Stimulated activated CD8-positive, alpha-beta memory T cell treated with anti-CD3 and anti-CD28 coated beads, Interleukin-15, amount 100 ng/mL, for 1 hour (primary cell): ENCODE data around the gene CCDC17.
"Not testable (repeated sequence)": the region's sequence is repeated elsewhere in the genome, so short reads cannot be mapped to it uniquely, and the experiment has no call there.

Experiments used
- DNase-seq: peaks from one replicate; pipeline ENCODE4 v3.0.0-alpha.2; 2020; ENCODE audit warnings: low read depth

The CCDC17 gene

DNA sequence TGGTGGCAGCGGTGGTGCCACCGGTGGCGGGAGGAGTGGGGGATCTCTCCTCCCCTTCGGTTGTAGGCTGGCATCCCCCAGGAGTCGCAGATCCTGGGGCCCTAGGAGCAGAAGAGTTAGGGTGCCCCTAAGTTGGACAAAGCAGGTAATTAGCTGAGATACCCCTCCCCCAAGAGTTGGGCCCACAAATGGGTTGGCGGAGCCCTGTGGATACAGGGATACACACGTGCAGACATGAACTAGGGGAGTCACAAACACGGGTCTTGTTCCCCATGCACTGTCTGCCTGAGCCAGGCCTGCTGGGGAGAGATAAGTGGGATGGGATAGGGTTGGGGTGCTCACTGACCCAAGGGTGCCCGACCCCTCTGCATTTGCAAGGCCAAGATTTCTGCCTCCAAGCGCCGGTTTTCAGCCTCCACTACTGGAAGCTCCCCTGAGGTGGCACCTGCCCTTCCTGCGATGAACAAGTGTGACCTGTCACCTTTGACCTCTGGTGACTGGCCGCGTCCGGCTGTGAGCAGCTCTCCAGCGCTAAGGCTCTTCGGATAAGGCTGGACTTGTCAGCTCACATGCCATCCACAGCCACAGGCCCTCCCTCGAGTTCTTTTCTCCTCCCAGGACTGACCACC is 1.8 kb downstream of the CCDC17 start:
- no peak for DNase-seq

DNA sequence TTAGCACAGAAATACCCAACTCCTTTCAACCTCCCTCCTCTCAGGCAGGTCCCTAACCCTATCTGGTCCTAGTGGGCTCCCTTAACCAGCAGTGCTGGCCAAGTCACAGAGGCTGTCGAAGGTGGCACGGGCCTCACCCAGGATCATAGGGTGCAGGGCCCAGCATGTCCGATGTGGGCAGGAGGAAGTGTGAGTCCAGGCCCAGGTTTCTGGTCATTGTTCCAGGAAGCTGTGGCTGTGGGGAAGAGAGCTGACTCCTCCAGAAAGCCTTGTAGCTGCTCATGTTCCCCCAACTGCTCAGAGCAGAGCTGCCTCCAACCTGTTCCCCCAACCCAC is 2.4 kb downstream of the CCDC17 start:
- DNase-seq: no peak

DNA sequence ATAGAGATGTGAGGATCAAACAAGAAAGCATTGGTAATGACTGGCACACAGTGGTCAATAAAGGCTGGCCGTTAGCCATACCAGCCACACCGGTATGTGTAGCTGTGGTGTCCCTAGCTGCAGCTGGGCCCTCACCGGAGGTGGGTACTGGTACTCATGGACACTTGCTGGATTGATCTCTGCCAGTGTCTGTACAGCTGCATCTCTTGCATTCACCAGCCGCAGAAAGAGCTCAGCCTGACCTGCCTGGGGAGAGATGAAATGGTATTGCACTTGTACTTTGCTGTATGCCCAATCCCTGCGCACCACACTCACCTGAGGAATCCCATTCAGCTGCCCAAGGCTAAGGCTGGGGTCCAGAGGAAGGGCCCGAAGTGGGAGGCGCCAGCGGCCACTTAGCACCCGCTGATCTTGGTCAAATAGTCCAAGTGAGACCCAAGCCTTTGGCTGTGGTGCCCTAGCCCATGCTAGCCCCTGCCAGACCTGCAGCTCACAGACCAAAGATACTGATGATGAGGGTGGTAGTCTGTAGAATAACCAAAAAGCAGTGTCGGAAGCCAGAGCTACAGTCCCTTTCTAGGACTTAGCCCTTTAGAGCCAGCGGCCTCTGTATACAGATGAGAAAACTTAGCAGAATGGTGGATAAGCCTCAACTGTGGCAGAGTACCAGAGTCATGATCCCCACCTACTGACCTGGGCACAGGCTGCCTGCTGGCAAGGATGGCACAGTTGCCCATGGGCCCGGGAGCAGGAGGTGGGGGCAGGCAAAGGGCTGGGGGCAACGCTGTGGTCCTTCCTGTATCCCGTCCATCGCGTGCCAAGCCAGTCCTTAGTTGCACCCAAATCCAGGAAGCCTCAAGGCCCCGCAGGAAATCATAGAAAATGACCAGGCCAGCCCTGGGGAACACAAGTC is 3.0 kb downstream of the CCDC17 start:
- no peak for DNase-seq

DNA sequence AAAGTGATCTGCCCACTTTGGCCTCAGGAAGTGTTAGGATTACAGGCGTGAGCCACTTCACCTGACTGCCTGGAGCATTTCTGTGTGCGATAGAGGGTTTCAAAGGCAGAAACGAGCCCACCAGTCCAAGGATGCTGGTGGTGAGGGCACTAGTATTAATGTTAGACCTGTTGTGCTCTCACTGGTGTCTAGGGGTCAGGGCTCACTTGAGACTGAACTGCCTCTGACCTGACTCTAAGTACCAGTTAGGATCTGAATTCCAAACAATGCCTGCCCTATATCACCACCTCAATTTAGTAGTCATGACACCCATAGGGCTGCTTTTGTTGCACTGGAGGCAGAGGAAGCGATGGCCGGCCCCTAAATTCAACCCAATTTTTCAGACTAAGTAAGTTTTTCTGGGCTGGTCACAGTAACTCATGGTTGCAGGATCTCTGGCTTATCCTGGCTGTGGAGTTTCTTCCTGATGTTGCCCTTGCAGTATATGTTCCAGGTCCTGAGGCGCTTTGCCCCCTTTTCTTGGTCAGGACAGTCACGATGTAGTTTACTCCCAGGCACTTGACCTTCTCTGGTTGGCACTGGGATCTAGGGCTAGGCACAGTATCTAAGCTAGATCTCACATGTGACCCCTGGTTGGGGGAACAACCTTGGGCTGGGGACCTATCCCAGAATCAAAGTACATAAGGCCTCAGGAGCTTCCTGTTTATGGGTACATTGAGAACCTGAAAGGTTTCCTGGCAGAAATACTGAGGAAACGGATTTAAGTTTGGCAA is 4.5 kb downstream of the CCDC17 start:
- DNase-seq: no peak

DNA sequence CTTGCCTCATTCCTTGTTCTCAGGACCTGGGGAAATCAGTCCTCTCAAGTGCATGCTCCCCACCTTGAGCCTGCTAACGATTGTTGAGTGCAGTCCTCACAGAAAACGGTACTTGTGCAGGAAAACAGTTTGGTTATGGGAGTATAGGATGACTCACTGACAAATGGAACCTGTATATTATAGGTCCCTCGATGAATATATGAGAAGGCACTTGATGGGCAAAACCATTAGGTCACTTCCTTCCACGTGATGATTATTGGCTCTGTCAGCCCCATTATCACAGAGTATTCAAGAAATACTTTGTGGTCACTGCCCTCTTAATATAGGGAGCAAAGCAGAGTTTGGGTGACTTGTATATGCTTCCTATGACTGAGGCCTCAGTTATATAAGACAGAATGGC is 6.2 kb downstream of the CCDC17 start:
- no peak for DNase-seq

DNA sequence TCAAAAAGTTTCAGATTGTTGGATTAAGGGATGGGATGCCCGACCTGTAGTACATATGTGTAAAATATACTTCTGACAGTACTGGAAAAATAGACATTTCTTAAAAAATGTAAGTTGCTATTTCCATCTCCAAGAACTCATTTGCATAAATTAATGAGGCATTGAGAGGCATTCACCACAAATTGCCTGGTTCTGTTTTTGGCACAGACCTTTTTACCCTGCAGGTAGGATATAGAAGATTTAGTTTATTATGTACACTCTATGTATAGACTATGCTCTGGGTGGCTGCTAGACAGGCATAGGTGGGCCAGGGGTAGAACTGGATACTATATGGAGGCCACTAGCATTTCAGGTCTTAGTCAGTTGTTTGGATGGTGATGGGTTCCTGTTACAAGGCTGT is 8.0 kb downstream of the CCDC17 start:
- no peak for DNase-seq

DNA sequence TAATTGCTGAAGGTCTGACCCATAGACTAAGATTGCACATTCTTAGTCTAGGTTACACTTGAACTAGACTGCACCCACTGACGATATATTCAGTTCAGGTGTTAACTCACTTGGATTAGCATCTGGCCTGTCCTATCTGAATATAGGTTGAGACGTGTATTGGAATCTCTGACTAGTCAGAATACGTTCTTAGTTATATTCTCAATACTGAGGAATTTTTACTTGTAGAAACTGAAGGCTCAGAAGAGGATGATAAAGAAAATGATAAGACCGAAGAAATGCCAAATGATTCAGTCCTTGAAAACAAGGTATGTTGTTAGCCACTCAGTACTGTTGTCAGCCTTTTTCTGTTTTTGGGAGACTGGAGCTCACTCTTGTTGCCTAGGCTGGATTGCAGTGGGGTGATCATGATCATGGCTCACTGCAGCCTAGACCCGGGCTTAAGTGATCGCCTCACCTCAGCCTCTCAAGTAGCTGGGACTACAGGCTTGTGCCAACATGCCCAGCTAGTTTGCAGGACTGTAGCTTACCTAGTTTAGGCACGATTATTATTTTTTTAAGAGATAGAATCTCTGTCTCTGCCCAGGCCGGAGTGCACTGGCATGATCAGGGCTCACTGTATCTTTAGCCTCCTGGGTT is 10.8 kb downstream of the CCDC17 start:
- DNase-seq: no peak

DNA sequence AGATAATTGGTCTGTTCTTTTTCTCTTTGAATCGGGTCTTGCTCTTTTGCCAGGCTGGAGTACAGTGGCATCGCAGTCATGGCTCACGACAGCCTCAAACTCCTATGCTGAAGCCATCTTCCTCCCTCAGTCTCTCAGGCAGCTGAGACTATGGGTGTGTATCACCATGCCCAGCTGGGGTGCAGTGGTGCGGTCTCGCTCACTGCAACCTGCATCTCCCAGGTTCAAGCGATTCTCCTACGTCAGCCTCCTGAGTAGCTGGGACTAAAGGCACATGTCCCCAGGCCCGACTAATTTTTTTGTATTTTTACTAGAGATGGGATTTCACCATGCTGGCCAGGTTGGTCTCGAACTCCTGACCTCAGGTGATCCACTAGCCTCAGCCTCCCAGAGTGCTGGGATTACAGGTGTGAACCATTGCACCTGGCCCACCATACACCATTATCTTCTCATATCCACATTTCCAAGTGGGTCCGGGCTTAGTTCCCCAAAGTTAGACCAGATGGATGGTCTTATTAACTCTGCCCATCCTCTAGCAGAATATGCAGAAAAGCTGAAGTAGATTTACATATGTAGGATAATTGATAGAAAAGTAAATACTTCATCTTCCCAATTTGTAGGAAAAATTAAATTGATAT is 13.1 kb downstream of the CCDC17 start:
- no peak for DNase-seq

DNA sequence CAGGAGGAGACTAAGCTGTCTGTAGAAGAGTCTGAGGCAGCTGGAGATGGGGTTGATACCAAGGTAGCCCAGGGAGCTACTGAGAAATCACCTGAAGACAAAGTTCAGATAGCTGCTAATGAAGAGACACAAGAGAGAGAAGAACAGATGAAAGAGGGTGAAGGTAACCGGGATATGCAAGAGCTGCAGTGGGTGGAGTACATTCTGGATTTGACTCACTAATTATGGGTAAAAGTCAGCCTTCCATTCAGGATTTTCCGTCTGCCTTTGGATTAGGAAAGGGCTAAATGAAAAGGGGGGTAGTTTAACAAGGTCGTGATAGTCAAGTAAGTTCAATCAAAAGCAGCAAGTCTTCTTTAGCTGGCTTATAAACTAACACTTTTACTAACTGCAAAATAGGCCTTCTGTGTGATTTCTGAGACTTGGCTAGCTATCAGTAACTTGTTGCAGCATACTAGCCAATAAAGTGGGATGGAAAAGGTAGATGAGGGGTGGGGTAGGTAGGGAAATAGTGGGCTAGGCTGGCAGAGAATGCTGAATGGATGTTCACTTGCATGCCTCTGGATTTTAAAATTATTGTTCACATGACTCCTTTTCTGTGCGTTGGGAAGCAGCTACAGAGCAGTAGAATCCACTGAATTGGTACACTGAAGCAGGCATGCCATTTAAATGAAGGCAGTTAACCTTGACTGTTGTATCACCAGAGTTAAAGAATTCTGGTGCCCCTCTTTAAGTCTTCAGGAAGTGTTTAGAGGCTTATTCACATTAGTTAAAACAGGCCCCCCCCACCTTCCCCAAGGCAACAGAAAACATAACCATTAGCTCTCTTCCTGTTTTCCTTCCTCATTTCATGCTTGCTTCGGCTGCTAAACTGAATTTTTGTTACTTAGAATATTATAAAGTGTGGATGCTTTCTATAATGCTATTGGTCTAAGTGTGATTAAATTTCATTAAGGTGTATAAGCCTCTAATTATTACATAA is 15.4 kb downstream of the CCDC17 start:
- DNase-seq: no peak

DNA sequence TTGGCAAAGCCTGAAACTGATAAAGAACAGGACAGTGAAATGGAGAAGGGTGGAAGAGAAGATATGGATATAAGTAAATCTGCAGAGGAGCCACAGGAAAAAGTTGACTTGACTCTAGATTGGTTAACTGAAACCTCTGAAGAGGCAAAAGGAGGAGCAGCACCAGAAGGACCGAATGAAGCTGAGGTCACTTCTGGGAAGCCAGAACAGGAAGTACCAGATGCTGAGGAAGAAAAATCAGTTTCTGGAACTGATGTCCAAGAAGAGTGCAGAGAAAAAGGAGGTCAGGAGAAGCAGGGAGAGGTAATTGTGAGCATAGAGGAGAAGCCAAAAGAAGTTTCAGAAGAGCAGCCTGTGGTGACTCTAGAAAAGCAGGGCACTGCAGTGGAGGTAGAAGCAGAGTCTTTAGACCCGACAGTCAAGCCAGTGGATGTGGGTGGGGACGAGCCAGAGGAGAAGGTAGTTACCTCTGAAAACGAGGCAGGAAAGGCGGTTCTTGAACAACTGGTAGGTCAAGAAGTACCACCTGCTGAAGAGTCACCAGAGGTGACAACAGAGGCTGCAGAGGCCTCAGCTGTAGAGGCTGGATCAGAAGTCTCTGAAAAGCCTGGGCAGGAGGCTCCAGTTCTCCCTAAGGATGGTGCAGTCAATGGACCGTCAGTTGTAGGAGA is 16.3 kb downstream of the CCDC17 start:
- DNase-seq: no peak

DNA sequence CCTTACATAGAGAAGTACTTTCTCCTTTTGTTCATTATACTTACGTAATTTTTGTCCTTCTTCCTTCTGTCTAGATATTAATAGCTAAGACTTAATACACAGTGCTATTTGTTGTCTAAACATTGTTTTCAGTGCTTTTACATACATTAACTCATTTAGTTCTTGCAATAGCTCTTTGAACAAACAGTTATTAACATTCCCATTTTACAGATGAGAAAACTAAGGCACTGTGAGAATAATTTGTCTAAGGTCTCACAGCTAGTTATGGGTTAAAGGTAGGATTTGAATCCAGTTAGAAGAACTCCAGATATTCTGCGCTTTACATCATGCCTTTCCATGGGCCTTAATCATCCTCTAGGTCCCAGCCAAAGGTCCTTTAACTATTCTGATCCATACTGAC is 19.6 kb downstream of the CCDC17 start:
- no peak for DNase-seq

DNA sequence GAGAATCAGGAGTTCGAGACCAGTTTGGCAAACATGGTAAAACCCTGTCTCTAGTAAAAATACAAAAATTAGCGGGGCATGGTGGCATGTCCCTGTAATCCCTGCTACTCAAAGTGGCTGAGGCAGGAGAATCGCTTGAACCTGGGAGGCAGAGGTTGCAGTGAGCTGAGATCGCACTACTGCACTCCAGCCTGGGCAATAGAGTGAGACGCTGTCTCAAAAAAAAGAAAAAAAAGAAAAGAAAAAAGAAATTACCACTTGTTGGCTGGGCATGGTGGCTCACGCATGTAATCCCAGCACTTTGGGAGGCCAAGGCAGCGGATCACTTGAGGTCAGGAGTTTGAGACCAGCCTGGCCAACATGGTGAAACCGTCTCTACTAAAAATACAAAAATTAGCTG is 27.1 kb downstream of the CCDC17 start:
- DNase-seq: not testable (repeated sequence)

DNA sequence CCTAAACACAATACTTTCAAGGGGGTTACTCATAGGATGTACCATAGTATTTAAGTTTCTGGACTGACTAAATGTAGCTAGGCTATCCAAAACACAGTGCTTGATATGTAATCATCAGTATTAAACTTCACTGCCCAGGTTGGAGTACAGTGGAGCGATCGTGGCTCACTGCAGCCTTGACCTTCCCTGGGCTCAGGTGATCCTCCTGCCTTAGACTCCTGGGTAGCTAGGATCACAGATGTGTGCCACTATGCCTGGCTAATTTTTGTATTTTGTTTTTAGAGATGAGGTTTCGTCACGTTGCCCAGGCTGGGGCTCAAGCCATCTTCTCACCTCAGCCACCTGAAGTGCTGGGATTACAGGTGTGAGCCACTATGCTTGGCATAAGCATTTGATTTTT is 29.4 kb downstream of the CCDC17 start:
- no peak for DNase-seq

DNA sequence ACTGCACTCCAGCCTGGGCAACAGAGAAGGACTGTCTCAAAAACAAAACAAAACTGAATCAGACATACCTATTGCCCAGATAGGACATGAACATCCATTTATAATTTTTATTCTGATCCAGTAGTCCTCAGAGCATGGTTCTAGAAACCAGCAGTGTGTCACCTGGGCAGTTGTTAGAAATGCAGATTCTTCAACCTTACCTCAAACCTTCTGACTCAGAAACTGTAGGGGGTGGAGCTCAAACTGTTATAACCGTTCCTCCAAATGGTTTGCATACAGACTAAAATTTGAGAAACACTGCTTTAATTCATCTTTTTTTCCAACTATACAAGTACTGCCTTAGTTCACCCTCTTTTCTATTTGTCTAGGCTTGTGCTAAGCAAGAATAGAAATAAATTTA is 34.0 kb downstream of the CCDC17 start:
- no peak for DNase-seq

DNA sequence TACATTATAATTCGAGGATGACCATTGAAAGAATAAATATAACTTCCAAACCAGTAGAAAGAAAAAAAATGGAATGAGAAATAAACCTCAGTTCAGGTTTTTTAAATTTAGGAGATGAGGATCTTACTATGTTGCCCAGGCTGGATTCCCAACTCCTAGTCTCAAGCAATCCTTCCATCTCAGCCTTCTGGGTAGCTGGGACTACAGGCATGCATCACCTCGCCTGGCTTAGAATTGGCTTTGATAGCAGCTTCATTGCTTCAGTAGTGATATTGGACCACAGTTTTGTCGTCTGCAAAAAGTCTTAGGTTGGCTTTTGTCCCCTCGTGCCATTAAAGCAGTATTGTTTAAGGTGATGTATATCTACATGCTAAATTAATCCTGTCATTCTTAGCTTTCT is 37.1 kb downstream of the CCDC17 start:
- DNase-seq: no peak

DNA sequence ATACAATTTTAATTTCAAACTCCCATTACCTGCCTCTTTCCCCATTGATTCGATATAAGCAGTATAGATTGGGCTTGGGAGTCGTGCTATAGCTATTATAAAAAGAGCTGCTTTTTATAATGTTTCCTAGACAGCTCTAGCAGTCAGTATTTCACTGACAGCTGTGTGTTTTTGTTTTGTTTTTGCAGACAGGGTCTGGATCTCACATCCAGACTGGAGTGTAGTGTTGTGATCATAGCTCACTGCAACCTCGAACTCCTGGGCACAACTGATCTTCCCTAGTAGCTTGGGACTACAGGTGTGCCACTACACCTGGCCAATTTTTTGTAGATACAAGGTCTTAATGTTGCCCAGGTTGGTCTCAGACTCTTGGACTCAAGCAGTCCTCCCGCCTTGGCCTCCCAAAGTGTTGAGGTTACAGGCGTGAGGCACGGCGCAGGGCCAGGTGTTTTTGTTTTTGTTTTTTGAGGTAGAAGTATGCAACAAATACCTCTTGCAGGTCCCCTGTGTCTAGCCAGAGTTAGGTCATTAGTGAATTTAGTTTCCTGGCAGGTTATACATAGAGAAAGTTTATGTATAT is 38.3 kb downstream of the CCDC17 start:
- DNase-seq: no peak

DNA sequence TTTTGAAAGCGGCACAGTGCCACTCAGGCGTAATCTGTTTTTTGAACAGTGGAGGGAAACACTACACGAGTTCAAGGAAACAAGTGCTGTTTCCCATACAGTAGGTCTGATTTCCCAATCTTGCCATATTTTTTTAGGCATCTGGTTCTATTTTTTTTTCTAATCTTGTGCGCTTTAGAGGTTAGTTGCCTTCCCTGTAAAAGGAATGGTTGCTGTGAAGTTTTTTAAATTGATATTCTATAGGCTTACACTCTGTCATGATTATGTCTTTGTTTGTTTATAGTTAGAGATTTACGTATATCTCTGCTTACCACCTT is 38.8 kb downstream of the CCDC17 start:
- no peak for DNase-seq

DNA sequence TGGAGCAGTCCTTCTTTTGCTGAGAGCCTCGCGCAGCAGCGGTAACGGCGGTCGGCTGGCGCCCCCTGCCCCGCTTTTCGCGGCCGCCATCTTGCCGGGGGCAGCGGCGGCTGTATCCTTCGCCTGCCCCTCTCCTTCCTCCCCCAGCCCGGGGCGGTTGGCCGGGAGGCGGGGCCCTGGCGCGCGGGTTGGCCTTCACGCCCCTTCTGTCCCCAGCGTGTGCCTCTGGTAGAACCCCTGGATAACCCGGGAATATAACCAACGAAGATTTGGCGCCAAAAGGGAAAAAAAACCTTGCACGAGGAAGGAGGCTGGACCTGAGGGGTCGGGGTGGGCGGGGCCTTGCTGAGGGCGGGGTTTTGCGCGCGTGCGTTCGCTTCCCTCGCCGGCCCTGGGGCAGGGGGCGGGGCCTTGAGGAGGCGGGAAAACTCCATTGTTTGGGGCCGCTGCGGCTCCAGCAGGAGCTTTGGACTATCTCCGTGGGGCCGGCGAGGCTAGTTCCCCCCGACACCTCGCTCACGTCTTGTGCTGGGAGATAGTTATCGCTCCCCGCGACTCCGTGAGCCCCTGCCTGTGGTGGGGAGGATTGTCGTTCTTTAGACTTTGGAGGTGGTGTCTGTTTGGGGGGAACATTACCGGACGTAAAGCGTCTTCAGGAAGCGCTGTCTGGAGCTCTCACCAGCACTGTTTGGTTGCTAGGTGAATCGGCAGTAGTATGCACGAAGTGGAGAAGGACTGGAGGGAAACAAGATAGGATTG is 39.3 kb downstream of the CCDC17 start:
- peak; percentile 74 for DNase-seq

DNA sequence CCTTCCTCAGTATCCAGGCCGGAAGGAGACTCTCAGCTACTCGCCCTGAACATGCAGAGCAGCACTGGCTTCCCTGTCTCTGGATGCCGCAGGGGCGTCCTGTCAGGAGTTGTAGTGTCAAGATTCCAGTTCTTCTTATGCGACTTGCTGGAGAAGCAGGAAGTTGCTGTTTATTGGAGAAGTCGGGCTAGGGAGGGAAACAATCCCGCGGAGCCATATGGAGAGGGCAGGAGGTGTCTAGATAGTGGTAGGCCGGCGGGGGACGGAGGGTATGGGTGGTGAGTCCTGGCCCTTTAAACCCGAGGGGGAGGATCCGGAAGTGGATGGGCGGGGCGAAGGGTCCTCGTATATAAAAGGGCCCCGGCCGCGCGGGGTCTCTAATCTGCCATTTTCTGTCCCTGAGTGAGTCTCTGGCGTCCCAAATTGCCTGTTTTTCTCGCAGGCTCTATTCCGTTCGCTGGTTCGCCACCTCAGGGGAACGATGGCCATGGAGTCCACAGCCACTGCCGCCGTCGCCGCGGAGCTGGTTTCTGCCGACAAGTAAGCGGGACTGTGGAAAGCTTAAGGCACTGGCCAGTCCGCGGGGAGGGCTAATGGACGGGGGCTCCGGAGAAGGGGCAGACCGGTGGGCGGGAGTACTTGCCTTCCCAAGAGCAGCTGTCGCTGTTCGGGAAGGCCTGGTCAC is 40.0 kb downstream of the CCDC17 start, which contains the start of gene NASP:
TSS of gene NASP (plus strand) at position 376 of the 685 bp plus-strand sequence. CDS start at position 482, 106 bp downstream.
- DNase-seq: peak; percentile 93
